ENCODE measurements around the gene SBK1. TPM values are rescaled to one million over a fixed set of nuclear protein-coding genes. Genes with fewer than 3 reads are reported as not detected.

Gene SBK1
- total and polyA plus RNA-seq, 10 of the 15 experiments (the other 5 are each of a cell fraction or from before 2014, with no cell fraction given) = 0.04 to 0.26 (median 0.06) TPM; not detected in 4

- no peak for TF ChIP-seq FOXM1 (IDR thresholded peaks at IDR 0.05; ENCODE audit: low read depth, low read length)
- no peak for TF ChIP-seq MXI1 (IDR thresholded peaks at IDR 0.05; ENCODE audit: low read depth, low read length)
- TF ChIP-seq RB1 (IDR thresholded peaks at IDR 0.05; ENCODE audit: borderline replicate concordance) = no peak
- TF ChIP-seq, protein P1, sequence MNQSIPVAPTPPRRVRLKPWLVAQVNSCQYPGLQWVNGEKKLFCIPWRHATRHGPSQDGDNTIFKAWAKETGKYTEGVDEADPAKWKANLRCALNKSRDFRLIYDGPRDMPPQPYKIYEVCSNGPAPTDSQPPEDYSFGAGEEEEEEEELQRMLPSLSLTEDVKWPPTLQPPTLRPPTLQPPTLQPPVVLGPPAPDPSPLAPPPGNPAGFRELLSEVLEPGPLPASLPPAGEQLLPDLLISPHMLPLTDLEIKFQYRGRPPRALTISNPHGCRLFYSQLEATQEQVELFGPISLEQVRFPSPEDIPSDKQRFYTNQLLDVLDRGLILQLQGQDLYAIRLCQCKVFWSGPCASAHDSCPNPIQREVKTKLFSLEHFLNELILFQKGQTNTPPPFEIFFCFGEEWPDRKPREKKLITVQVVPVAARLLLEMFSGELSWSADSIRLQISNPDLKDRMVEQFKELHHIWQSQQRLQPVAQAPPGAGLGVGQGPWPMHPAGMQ (IDR thresholded peaks at IDR 0.05; ENCODE audit: borderline replicate concordance) = no peak
- TF ChIP-seq STAT1 (conservative IDR thresholded peaks at IDR 0.05) = no peak
Observed at GRCh38 chr16:28259781-28260150, 32.6 kb upstream of the SBK1 start (continued).

DNA sequence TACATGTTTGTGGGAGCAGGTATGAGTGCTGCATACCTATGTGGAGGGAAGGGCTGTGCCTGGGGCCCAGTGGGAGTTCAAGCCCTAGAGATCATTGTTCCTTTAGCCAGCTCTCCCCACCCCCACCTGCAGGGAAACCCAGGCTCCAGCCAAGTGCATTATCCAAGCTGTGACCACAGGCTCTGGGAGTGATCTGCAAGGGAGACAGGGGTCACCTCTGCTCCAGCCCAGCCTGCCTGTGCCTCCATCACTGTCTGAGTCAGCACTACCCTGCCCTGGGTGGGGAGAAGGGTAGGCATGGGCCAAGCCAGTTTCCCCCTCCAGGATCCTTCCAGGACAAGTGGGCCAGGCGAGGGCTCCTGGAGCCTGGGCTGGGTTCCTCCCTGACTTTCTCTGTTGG, 32.1 kb upstream of the SBK1 start:
- ChIA-PET RAD21 (ENCODE audit: unreplicated experiment) (no interaction called here), POLR2A (no interaction called here), CTCF (no interaction called here), SMC1A (ENCODE audit: uncharacterized antibody, unreplicated experiment) (interaction anchor here (0.6 kb wide), 1 partner anchor 90 kb away, joined by 3 read pairs; no protein-coding TSS in a partner anchor)
- Histone ChIP-seq H3K36me3 (ENCODE audit: control insufficient read depth in 2 of 2, insufficient read depth in 2 of 2, low read length in 1 of 2) (no peaks in the 10 kb centered on the region), H2AFZ (ENCODE audit: control insufficient read depth, low read depth, low read length) (no peak overlapping the region), H3K4me3 (no peak overlapping the region), H4K20me1 (ENCODE audit: control insufficient read depth, insufficient read depth) (no peaks in the 10 kb centered on the region), H3K27me3 (replicated peaks in 1 of 2; ENCODE audit: control insufficient read depth in 2 of 2, insufficient read depth in 2 of 2, low read length in 1 of 2) (peaks cover 0 to 6% of the 10 kb centered on the region in 2 experiments; a peak in 3 of 4 replicates), H3K4me1 (ENCODE audit: control insufficient read depth, insufficient read depth, low read length) (no peaks in the 10 kb centered on the region), H3K9ac (ENCODE audit: control insufficient read depth, insufficient read depth, low read length) (no peak overlapping the region), H3K4me2 (ENCODE audit: control insufficient read depth, insufficient read depth) (no peak overlapping the region), H3K9me3 (replicated peaks; ENCODE audit: control insufficient read depth, insufficient read depth, low read length) (no peaks in the 10 kb centered on the region), H3K27ac (ENCODE audit: control insufficient read depth, insufficient read depth) (no peak overlapping the region), H3K79me2 (ENCODE audit: control insufficient read depth, insufficient read depth, low read length) (no peaks in the 10 kb centered on the region)
- BruUV-seq (replicated peaks) = no TSS peak
- FAIRE-seq = no peak
- TF ChIP-seq, protein P1 (IDR thresholded peaks at IDR 0.05; ENCODE audit: borderline replicate concordance) = no peak
- no peak for TF ChIP-seq YBX1 (IDR thresholded peaks at IDR 0.05)
- TF ChIP-seq ZBTB4 (CRISPR knock-in tag; IDR thresholded peaks at IDR 0.05) = no peak
- WGBS (ENCODE audit: insufficient coverage, insufficient replicate concordance, low lambda C conversion rate, missing lambda C conversion rate) = 10% methylated on average over 1 of the region's 1 CpG
- no peak for ATAC-seq
- no peak for DNase-seq (ENCODE audit: low read depth, low spot score)
- in situ Hi-C loops (cut with MboI) (no loop called here), intact Hi-C loops (cut with micrococcal nuclease; ENCODE audit: unreplicated experiment) (no loop called here)

Measured in GM12878 (cell line).